GM12864 (cell line): Measurements from ENCODE around the gene OSTC.

ENCODE experiments used
- DNase-seq: peaks from one replicate; pipeline ENCODE4 v3.0.0-alpha.2; 2011; ENCODE audit warnings: low read depth
- H3K4me3 ChIP-seq: 2 replicates; pipeline ENCODE4 v1.5.1; 2011; ENCODE audit warnings: mild to moderate bottlenecking, low read depth, low read length, control low read depth
- TF ChIP-seq, protein P1 (sequence below): IDR thresholded peaks from 2 replicates; pipeline ENCODE4 v1.5.1; 2011; ENCODE audit warnings: low read depth, mild to moderate bottlenecking, moderate library complexity, low read length, control low read depth, inconsistent platforms; ENCODE audit errors: missing control alignments

The OSTC gene

GRCh38 chr4:108650212-108651013 lies at the start of gene OSTC:
OSTC (plus strand) TSS chr4:108650599; CDS start chr4:108650656, 57 bp downstream.
- peak; percentile 88 for DNase-seq

DNA sequence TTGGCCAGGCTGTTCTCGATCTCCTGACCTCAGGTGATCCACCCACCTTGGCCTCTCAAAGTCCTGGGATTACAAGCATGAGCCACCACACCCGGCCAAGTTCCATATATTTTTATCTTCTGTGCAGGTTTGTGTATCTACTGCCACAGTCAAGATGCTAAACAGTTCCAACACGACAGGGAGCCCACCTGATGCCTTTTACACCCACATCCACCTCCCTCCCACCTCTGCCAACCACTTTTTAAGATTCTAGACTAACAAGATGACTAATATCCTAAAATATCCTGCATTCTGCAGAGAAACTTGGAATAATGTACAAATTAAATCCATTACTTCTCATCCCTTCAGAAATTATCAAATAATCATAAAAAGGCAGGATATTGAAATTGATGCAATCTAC lies 49.3 kb upstream of the OSTC start:
- DNase-seq = no peak
- TF ChIP-seq, protein P1, sequence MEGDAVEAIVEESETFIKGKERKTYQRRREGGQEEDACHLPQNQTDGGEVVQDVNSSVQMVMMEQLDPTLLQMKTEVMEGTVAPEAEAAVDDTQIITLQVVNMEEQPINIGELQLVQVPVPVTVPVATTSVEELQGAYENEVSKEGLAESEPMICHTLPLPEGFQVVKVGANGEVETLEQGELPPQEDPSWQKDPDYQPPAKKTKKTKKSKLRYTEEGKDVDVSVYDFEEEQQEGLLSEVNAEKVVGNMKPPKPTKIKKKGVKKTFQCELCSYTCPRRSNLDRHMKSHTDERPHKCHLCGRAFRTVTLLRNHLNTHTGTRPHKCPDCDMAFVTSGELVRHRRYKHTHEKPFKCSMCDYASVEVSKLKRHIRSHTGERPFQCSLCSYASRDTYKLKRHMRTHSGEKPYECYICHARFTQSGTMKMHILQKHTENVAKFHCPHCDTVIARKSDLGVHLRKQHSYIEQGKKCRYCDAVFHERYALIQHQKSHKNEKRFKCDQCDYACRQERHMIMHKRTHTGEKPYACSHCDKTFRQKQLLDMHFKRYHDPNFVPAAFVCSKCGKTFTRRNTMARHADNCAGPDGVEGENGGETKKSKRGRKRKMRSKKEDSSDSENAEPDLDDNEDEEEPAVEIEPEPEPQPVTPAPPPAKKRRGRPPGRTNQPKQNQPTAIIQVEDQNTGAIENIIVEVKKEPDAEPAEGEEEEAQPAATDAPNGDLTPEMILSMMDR = no peak
- no peak overlapping the region for H3K4me3 ChIP-seq

More at GRCh38 chr4:108650212-108651013, at the start of gene OSTC:
- TF ChIP-seq, protein P1 = peak; percentile 9
- peak within 1 kb of the TSS; percentile 70 for H3K4me3 ChIP-seq

- no peak overlapping the region for H3K4me3 ChIP-seq
- TF ChIP-seq, protein P1 = no peak
- no peak for DNase-seq
Measured at GRCh38 chr4:108601532-108601931, 48.9 kb upstream of the OSTC start.

GRCh38 chr4:108602163-108602562 lies 48.2 kb upstream of the OSTC start:
- DNase-seq = no peak
- TF ChIP-seq, protein P1 = no peak
- no peak overlapping the region for H3K4me3 ChIP-seq

GRCh38 chr4:108607079-108607815 lies 43.2 kb upstream of the OSTC start:
- no peak for DNase-seq
- H3K4me3 ChIP-seq = no peak overlapping the region
- TF ChIP-seq, protein P1 = no peak

DNA sequence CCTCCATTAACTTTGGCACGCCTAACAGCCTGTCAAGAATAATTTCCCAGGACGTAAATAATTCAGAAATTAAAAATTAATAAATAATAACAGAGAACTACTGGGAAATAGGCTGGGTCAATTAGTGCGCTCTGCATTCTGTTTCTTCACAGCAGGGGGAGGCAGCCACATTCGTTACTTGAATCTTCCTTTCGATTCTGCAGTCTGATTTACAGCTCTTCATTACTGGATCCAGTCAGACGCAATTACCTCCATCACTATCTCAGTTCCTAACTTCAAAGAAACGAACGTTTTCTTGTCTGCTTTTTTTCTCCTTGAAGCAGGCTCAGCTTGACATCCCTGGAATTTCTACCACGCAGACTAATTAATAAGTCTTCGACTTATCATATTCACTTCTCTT lies 39.0 kb upstream of the OSTC start:
- DNase-seq = no peak
- TF ChIP-seq, protein P1 = no peak
- H3K4me3 ChIP-seq = no peak overlapping the region
